Left renal cortex interstitium (tissue), 4 donors: Measurements from ENCODE around the gene CWC27. TPM values are rescaled to one million over a fixed set of nuclear protein-coding genes. Genes with fewer than 3 reads are reported as not detected.
"Not testable (repeated sequence)": the region's sequence is repeated elsewhere in the genome, so short reads cannot be mapped to it uniquely, and the experiment has no call there.

Source experiments
- DNase-seq, 4 donors: peaks; one replicate each; pipeline ENCODE4 v3.0.0-alpha.2; 2013; ENCODE audit warnings: low read depth in 4 of 4, low spot score in 2 of 4, missing footprints in 1 of 4
- polyA plus RNA-seq, 4 donors: library from polyadenylated mRNA; unstranded; fragments of 120-200 nt; gene quantifications; one replicate each; pipeline ENCODE4 v1.2.1, GENCODE V29; 2013; ENCODE audit not compliant: insufficient read length in 4 of 4

CWC27 gene
- polyA plus RNA-seq, 4 donors: 34.6 to 44.5 (median 37.2) TPM

DNA sequence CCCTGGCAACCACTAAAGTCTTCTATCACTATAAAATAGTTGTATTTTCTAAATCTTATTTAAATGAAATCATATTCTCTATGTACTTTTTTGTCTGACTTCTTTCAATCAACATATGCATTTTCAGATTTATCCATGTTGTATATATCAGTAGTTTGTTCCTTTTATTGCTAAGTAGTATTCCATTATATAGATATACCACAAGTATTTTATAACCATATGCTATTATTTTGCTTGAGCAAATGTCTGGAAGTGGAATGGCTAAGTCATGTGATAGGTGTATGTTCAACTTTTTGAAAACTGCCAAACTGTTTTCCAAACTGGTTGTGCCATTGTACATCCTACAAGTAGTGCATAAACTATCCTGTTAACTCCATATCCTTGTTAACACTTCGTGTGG is 131.1 kb downstream of the CWC27 start:
- DNase-seq: no peak

DNA sequence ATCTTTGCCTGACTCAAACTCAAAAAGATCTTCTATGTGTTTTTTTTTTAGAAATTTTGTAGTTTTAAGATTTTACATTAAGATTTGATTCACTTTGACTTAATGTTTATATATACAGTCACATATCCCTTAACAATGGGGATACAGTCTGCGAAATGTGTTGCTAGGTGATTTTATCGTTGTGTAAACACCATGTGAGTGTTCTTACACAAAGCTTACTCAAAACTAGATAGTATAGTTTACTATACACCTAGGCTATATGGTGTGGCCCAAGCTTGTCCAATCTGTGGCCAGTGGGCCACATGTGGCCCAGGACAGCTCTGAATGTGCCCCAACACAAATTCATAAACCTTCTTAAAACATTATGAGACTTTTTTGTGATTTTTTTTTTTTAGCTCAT is 131.9 kb downstream of the CWC27 start:
- DNase-seq: no peak

- not testable (repeated sequence) for DNase-seq
Observed at GRCh38 chr5:64907399-64907798, 138.7 kb downstream of the CWC27 start.

GRCh38 chr5:64914396-64914795 is 145.7 kb downstream of the CWC27 start:
- DNase-seq: no peak

DNA sequence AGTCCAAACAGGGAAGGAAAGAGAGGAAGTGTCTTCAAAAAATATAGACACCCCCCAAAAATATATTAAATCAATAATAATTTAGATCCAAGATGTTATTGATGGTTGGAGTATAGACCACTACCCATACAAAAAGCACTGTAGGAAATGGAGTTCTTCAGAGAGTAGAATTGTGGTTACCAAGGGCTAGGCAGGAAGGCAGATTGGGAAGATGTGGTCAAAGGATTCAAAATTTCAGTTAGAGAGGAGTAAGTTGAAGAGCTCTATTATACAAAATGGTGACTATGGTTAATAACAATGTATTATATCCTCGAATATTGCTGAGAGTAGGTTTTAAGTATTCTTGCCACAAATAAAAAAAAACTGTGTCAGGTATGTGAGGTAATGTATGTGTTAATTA is 149.4 kb downstream of the CWC27 start:
- DNase-seq: no peak

GRCh38 chr5:64921386-64921785 is 152.7 kb downstream of the CWC27 start:
- no peak for DNase-seq

DNA sequence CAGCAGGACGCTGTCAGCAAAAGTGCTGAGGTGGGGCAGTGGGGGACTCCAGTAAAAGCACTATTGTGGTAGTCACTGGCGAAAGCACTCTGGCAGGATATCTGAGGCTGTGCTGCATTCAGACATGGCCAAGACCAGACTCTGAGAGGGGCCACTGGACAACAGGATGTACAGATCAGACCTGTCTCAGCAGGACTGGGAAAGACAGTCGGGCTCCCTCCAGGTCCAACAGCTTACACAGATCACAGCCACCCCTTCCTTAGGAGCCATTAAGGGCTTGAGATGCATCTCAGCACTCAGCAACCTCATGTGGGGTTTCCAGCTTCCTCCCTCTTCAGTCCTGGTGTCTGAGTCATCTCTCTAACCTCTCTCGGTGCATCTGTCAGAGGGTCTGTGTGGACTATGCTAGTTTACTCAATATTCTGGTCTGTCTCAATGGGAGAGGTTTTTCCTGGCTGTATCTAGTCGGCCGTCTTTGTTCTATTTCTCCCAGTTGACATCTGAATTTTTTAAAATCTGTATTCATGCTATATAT is 154.5 kb downstream of the CWC27 start:
- no peak for DNase-seq

GRCh38 chr5:64925123-64925522 is 156.4 kb downstream of the CWC27 start:
- no peak for DNase-seq

GRCh38 chr5:64929833-64930232 is 161.1 kb downstream of the CWC27 start:
- no peak for DNase-seq

GRCh38 chr5:64930672-64931318 is 162.1 kb downstream of the CWC27 start:
- DNase-seq: no peak

GRCh38 chr5:64939422-64939771 is 170.7 kb downstream of the CWC27 start:
- DNase-seq: not testable (repeated sequence)

- no peak for DNase-seq
Observed at GRCh38 chr5:64939772-64940510, 171.2 kb downstream of the CWC27 start.

DNA sequence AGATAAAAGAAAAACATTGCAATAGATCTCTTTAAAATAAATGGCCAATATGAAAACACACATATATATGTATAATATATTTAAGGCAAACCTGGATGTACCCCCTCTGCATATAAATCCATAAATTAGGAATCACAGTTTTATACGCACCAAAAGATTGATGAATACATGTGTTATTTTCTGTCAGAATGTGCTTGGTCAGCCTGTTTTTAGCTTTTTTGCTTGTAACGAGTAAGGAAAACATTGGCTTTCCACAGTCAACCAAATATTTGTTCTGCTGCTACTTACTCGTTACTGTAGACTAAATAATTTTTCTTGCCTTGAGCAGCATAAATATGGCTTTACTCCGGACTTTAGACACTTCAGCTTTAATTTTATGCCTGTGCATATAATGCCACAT is 173.7 kb downstream of the CWC27 start:
- DNase-seq: no peak

DNA sequence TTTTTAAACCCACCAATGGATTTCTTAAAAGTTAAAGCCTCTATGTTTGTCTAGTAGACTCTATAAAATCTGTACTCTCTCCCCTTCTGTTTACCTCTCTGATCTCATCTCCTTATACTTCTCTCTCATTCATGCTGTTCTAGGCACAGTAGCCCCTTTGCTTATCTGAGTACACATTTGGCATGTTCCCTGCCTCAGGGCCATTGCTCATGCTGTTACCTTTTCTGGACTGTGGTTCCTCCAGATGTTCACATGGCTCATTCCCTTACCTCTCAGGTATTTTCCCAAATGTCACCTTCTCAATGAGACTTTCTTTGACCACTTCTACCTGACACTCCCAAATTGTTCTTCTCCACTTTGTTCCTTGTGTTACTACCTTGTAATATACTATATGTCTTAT is 176.1 kb downstream of the CWC27 start:
- no peak for DNase-seq

- no peak for DNase-seq
Observed at GRCh38 chr5:64947031-64947430, 178.3 kb downstream of the CWC27 start.

DNA sequence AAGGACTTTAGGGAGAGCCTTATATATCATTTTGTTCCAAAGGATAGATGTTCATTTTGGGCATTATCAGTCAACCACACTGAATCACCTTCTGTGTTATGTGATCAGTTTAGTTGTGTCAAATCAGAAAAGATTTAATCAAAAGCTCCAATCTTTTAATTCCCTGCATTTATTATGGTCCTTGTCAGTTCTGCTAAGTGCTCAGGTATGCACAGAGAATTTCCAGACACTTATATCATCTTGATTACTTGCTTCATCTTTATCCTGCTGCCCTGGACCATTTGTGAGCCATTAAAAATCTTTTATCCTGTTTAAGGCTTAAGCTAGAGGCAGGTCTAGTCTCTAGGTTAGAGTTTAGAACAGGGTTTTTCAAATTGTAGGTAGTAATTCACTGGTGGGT is 179.1 kb downstream of the CWC27 start:
- DNase-seq: no peak

DNA sequence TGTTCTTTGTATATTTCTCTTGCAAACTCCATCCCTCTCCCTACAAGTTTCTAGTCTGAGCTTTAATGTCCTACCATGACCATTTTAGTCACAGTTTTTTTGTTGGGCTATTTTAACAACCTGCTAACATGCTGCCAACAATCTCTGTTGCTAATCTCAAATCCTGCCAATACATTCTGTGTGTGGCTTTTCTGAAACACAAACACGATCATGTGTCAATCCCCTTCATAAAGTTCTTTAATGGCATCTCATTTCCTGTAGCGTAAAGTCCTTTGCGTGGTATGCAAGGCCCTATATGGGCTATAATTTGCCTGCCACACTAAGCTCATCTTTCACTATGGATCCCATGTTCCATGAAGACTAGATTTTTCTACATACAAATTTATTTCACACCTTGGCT is 180.6 kb downstream of the CWC27 start:
- DNase-seq: no peak

DNA sequence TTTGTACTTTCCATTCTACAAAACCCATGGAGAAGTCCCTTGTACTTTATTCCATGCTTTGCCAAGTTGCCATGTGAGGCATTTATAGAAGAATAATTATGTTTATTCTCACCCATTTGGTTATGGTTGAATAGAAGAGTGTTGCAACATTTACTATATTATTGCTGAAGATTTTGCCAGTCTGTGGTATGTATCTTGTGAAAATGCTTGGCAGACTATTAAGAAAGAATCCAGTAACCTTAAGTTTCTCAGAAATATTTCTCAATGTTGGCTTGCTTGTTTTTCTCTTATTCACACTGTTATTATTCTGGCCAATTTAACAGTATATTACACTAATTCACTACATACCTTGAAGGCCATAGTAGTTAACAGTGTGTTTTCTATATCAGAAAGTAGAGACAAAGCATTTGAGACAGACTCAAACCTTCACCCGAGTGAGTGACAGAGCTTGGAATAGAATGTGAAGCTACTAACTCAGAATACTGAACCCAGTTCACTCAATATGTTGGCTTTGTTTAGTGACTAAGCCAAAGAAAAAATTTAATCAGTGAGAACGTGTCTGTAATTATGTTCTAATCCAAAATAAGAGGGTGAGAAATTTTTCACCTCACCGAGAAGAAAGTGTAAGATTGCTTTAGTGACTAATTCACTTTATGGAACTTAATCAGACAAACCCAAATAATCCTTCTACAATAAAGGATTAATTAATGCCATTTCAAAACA is 184.4 kb downstream of the CWC27 start:
- no peak for DNase-seq

GRCh38 chr5:64954518-64954917 is 185.8 kb downstream of the CWC27 start:
- no peak for DNase-seq

DNA sequence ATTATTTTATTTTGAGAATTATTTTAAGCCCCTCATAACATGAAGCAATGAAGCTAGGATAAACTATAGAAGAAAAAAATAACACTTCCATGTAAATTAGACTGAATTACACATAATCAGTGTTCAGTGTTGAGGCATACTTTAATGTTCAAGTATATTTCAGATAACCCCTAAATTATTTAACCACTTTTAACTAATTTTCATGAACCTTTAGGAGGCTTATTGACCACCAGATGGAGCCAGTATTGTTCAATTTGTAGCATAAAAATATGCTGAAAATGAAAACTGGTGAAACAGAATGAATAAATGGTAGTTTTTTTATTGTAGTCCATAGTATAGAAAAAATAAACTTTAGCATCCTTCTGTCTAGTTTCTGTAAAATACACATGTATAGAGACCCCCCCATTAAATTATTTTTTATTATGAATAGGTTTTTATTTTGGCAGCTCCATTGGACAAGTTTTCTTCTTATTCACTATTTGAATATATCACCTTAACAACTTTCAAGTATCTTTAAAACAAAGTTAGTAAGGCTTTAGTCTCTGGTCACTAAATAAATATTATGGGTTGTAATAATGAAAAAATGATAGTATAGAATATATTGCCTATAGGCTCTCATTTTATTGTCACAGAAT is 190.1 kb downstream of the CWC27 start:
- DNase-seq: no peak

GRCh38 chr5:64963278-64963677 is 194.5 kb downstream of the CWC27 start:
- no peak for DNase-seq
